HG03520 (cell line): ENCODE measurements around the gene TMEM254.
"Not testable (repeated sequence)": the region's sequence is repeated elsewhere in the genome, so short reads cannot be mapped to it uniquely, and the experiment has no call there.

ENCODE experiments used
- ATAC-seq: cut with Tn5 transposase; IDR thresholded peaks from one replicate; pipeline ENCODE4 v1.9.1; 2021; ENCODE audit warnings: mild to moderate bottlenecking, moderate library complexity; ENCODE audit not compliant: unreplicated experiment

The TMEM254 gene

GRCh38 chr10:80132299-80133139 lies 54.1 kb downstream of the TMEM254 start, which contains the start of gene PLAC9:
Gene PLAC9, plus strand, starts transcription at chr10:80132730. Its CDS starts 33 bp downstream, at chr10:80132763.
- no peak for ATAC-seq

DNA sequence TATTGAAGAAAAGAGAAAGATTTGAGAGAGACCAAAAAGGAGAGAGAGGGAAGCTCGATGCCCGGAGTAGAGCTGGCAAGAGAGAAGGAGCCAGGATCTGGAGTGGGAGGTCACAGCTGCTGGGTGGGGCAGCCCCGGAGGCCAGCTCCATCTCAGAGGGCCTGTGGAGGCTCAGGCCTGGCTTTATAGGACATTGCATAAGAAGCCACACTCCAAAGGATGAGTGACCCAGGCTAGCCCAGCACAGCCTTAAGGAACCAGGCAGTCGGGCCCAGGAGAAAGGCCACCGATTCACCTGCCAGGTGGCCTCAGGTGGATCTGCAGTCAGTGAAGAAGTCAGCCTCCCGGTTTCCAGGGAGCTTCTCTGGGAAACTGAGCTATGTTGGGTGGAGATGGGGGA lies 54.7 kb downstream of the TMEM254 start:
- ATAC-seq, result no peak

GRCh38 chr10:80133687-80134086 lies 55.2 kb downstream of the TMEM254 start:
- not testable (repeated sequence) for ATAC-seq

- no peak for ATAC-seq
These were observed 57.7 kb downstream of the TMEM254 start for GRCh38 chr10:80136134-80136571.

GRCh38 chr10:80137031-80137862 lies 58.8 kb downstream of the TMEM254 start:
- no peak for ATAC-seq

DNA sequence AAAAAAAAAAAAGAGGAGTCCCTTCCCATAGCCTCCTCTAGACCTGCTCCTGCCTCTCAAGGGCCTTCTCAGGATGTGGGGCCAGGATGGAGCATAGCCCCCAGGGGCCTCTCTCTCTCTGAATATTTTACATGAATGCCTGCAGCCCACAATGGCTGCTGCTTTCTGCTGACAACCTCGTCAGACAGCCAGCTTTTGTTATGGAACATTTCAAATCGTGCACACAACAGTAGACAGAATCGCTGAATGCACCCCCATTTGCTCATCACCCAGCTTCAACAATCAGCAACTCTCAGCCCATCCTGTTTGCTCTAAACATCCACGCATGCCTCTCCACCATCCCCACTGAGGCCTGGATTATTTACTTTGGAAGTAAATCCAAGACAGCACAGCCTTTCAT lies 59.5 kb downstream of the TMEM254 start:
- ATAC-seq, result no peak

- no peak for ATAC-seq
These were observed 60.8 kb downstream of the TMEM254 start for GRCh38 chr10:80139265-80139664.

- no peak for ATAC-seq
These were observed 61.8 kb downstream of the TMEM254 start for GRCh38 chr10:80140251-80140650.

- ATAC-seq, result no peak
These were observed 63.4 kb downstream of the TMEM254 start for GRCh38 chr10:80141696-80142460.
